NCI-H2196 (cell line): ENCODE measurements around the gene IL6R.

ENCODE experiments used
- DNase-seq: peaks from one replicate; lab custom pipeline; 2025; ENCODE audit not compliant: unreplicated experiment; lab: John Stamatoyannopoulos, UW

The IL6R gene

DNA sequence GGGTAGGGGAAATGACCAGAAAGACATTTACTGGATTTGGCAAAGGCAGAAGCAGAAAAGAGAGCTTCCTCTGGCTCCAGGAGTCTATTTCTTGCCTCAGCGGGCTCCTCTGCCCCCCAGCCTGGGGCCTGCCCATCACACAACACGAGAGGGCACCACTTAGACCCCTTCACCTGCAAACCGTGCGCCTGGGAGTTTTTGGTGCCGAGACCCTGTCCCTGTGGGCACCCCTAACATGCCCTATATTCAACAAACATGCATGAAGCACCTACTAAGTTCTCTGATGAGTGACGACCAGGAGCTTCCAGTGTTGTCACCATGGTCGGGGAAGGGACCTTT lies 18.8 kb downstream of the IL6R start:
- DNase-seq = no peak

DNA sequence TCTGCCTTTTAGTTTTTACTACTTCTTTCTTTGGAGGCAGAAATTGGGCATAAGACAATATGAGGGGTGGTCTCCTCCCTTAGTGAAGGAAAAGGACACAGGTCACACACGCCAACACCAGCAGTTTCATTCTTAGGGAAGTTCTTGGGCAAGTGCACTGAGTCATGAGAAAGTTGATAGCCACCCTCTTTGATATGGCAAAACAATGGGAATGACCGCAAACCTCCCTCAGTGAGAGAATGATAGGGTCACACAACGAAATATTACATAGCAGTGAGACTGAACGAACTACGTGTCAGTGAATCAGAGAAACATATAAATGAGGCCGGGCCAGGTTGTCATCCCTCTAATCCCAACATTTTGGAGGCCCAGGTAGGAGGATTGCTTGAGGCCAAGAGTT lies 20.0 kb downstream of the IL6R start:
- no peak for DNase-seq

DNA sequence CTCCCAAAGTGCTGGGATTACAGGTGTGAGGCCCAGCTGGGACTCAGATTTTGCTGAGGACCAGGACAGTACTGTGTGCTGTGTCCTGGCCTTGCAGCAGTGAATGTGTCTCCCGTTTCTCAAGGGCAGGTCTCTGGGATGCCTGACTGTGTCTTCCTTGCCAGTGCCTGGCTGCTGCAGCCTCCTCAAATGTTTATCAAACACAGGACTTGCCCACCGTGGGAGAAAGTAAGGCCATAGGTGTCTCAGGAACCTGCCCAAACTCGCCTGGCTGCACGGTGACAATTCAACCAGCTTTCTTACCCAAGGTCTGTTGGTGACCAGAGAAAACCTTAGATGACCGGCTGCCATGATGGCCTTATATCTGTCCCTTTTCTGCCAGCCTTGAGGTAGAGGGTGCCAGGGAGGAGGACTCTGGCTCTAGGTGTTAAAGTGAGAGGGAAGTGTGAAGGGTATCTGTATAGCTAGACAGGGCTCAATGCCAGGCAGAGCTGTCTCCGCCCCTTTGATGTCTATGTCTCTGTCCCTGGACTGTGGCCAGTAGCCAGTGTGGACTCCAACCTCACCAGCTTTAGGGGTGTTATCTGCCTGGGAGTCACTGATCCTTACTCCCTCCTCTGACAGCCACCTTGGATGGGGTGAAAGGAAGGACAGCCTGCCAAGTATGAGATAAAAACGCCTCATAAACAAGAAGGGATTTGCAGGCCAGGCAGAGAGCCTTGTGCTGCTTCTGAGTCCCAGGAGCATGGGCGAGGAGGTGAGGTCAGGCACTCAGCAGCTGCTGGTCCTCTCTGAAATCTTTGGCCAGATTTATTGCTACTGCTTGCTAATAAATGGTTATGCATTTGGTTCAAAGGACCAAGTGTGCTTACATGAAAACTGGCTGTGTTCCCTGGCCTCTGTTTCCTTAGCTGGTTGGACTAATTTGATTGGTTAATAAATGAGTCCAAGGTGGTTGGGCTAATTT lies 22.3 kb downstream of the IL6R start:
- DNase-seq = peak; percentile 67

DNA sequence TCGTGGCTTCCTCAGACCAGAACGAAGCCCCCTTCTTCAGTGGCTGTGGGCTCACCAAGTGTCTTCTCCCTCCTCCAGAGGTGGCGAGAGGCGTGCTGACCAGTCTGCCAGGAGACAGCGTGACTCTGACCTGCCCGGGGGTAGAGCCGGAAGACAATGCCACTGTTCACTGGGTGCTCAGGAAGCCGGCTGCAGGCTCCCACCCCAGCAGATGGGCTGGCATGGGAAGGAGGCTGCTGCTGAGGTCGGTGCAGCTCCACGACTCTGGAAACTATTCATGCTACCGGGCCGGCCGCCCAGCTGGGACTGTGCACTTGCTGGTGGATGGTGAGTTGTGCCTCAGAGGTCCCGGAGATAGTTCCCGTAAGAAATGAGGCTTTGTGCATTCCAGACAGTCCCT lies 24.0 kb downstream of the IL6R start:
- no peak for DNase-seq

DNA sequence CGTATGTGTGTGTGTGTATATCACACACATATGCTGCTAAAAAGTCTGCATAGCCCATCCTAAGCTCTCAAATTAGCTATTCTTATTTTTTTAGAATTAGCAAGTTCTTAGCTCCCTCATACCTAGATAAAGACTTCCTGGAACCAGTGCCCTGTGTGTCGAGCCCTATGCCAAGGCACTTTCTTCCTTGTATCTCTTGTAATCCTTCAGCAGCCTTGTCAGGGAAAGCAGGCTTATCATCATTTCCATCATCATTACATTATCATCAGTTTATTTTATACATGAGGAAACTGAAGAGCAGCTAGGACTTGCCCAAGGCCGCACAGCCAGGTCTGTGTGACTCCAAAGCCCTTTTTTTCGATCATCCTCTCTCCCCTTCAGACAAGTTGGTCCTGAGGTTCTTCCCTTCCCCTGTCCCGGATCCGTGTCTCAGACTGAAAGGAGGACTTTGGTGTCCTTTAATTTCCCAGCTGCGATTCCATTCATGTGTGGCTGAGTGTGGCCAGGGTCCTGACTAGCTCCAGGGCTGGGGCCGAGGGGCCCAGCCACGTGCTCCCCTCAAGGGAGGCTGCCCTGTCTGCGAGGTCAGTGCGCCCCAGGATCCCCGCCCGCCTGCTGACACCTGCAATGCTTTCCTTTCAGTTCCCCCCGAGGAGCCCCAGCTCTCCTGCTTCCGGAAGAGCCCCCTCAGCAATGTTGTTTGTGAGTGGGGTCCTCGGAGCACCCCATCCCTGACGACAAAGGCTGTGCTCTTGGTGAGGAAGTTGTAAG lies 24.9 kb downstream of the IL6R start:
- no peak for DNase-seq

DNA sequence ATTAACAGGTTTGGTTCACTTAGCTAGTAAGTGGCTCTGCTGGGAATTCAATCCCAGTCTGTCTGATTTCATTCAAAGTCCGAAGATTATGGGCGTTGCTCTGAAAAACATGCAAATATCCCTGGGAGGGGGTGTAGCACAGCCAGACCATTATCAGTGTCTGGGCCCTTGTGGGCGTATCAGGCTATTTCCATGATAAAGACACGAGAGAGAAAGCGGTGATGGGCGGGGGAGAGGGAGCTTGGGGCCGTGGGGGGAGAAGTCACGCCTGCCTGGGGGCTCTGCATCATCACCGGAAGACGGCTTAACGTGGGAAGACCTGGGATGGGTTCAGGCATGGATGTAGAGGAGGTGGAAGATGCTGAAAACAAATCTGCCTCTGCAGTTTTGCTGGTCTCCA lies 25.8 kb downstream of the IL6R start:
- no peak for DNase-seq

DNA sequence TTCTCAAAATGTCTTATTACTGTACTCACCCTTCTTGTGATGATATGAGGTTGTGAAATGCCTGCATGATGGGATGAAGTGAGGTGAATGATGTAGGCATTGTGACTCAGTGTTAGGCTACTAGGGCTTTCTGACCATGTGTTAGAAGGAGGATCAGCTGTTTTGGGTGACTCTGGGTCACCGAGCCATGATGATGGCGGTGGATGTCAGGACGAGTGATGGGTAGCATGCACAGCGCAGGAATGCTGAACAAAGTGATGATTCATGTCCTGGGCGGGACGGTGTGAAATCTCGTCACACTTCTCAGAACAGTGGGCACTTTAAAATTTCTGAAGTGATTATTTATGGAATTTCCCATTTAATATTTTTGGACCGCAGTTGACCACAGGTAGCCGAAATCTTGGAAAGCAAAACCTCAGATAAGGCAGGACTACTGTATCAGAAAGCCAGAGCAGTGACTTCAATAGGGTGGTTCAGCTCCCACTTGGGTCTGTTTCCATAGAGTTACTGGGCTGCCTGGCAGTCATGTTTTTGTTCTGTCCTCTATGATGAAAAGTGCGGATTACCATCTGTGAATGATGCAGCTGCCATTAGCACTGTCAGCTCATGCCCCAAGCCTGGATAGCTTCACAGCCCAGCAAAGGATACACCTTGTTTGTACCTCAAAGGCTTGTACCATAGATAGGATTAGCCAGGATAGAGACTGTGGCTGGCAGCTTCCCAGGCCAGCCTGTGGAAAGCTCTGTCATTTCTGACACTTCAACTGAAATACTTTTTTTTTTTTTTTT lies 26.6 kb downstream of the IL6R start:
- DNase-seq = no peak

DNA sequence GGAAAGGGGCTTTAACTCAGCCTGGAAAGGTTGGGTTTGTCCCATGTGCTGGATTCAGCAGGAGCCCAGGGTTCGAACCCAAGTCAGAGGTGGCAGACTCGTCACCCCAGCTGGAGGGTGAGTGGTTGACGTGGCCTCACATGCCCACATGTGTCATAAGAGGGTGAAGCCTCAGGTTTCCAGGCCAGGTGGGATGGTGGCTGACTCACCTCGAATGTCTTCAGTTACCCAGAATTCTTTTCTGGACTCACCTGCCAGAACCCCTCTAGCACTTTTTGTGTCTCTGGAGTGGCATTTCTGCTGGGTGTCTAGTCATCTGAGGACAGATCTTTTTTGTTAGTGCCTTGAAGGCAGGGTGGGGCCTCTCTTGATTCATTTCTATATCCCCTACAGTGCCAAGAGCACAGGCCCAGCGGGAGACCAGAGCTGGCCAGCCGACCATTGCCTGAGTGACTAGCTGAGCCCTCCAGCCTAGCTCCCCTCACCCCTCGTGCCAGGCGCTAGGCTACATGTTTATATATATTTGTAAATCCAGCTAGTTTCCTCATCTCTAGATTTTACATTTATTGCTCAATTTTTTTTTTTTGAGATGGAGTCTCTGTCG lies 28.1 kb downstream of the IL6R start:
- peak; percentile 10 for DNase-seq

DNA sequence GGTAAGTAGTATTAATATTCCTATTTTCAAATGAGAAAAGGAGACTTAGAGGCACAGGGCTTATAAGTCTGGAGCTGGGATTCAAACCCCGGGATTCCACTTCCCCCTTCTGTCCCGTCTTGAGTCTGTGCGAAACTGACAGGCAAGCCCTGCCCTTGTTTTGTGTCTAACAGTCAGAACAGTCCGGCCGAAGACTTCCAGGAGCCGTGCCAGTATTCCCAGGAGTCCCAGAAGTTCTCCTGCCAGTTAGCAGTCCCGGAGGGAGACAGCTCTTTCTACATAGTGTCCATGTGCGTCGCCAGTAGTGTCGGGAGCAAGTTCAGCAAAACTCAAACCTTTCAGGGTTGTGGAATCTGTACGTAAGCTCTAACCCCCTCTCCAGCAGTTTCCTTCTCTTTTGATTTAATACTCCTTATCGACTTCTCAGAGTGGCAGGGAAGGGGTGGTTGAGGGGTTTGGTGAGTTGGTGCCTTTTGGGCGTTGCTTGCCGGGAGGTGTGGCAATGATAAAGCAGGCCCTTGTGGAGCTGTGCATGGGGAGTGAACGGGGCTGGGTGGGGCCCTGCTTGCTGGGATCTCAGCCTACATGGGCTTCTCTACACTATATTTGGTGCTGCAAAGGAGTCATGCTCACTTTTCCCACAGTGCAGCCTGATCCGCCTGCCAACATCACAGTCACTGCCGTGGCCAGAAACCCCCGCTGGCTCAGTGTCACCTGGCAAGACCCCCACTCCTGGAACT lies 29.4 kb downstream of the IL6R start:
- no peak for DNase-seq

DNA sequence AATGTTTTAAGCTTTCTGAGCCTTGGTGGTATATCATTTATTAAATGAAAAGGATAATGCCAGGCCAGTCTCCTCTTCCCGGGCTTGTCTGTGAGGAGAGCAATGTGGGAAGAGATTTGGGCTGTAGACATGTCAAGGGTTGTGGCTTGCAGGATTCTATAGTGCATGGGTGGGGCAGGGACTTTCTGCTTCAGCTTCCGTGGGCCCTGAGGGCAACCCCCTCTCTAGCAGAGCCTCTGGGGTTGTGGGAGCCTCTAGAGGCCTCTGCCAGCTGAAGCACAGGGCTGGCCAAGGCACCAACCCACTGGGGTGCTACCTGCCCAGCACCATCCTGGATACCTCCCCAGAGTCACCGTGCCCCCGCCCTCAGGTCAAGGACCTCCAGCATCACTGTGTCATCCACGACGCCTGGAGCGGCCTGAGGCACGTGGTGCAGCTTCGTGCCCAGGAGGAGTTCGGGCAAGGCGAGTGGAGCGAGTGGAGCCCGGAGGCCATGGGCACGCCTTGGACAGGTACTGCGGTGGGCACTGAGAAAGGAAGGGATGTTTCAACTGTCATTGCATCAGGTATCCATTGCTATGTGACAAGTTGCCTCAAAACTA lies 30.6 kb downstream of the IL6R start:
- DNase-seq = no peak

DNA sequence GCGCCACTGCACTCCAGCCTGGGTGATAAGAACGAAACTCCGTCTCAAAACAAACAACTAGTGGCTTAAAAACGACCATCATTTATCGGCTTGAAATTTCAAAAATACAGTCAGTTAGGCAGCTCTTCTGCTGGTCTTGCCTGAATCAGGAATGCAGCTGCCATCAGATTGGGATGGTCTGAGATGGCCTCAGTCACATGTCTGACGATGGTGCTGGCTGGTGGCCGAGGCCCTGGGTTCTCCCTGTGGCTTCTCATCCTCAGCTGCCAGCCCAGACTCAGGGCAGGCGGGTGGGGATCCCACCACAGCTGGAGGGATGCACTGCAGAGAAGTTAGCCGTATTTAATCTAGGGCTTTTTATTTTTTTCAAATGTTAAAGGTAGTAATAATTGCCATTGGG lies 31.3 kb downstream of the IL6R start:
- DNase-seq = no peak

DNA sequence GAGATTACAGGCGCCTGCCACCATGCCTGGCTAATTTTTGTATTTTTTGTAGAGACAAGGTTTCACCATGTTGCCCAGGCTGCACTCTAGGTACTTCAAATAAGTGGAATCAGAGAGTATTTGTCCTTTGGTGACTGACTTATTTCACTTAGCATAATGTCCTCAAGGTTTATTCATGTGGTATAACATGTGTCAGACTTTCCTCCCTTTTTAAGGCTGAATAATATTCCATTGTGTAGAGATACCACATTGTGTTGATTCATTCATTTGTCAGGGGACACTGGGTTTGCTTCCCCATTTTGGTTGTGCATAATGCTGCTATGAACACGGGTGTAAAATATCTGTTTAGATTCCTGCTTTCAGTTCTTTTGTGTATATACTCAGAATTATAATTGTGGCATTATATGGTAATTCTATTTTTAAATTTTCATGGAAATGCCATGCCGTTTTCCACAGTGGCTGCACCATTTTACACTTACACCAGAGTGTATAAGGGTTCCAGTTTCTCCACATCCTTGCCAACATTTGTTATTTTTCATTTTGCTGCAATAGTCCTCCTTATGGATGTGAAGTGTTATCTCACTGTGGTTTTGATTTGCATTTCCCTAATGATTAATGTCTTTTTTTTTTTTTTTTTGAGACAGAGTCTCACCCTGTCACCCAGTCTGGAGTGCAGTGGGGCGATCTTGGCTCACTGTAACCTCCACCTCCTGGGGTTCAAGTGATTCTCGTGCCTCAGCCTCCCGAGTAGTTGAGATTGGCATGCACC lies 35.1 kb downstream of the IL6R start:
- no peak for DNase-seq

DNA sequence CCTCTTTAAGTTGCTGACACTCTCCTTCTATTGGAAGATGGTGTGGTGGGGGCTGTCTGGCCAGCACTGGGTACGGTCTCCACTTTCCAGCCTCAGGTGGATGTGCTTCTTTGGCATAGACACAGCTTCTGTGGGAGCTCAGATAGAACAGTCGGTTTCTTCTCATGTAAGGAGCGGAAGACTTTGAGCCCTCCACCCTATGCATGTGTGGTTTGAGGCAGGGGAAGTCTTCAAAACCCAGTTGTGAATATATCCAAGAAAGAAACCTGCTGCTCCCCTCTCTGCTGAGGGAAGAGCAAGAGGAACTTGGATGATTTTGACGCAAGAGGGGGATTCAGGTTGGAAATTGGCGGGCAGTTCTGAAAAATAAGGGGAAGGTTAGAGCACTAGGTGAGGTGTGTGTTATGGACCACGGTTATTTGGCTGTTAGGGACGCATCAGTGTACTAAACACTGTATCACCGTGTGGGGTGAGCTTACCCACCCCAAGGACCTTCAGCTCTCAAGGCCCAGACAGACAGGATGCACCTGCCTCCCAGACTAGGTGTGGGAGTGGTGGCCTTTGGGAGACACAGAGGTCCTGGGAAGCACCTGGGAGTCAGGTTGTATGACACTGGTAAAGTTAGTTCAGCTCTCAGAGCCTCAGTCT lies 36.2 kb downstream of the IL6R start:
- no peak for DNase-seq

DNA sequence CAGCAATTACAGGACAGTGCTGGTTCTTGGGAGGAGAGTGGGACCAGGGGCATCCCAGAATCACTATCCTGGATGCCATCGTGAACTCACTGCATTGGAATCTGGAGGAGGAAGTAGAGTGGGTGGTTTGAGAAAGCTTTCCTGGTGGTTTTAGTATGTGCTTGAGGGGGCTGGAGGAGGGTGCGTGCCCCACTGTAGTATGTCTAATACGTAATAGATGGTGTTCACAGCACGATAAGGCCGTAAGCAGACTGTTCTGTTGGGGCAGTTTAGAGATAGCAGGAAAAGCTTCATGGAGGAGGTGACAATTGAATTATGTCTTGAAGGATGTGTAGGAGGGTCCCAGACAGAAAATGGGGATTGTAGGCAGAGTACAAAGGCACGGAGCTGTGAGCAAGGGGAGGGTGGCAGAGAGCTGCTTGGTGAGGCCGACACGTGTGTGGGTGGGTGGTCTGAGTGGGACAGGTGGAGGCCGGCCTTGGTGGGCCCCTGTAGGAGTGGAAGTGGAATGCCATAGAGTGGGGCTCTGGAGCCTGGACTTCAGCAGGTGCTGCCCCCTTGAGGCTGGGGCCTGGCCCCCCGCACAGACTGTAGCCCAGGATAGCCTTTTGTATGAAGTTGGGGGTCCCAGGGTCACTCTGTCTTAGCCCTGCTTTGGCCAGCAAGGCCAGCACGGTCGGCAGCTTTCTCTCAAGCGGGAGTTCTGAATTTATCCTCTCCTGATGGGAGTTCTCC lies 37.0 kb downstream of the IL6R start:
- no peak for DNase-seq

DNA sequence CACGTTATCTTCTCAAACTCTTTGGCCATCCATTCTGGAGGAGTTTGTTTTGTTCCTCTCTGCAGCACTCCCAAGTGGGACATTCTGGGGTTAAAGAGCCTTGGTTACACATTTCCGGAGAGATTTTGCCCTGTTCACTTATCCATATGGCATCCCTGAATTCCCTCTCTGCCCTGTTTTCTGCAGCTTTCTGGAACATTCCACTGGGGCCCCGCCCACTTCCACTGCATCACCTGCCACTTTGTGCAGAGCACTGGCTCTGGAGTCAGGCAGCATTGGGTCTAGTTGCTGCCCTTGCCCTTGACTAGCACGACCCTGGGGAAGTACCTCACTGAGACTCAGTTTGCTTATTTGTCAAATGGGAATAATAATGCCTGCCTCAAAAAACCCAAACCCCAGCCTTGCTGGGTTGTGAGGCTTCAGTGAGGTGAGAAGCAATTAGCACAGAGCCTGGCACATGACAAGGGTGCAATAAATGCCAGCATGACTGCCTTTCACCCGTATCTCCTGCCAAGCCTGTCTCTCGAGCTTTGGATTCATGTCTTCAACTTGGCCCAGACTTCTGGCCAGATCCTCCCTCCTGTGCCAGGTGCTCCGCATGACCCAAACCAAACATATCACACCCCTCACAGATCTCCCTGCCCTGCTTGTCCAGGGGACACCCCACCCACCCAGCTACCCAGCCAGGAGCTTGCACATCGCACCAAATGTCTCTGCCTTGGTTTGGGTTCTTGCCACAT lies 38.3 kb downstream of the IL6R start:
- DNase-seq = no peak

DNA sequence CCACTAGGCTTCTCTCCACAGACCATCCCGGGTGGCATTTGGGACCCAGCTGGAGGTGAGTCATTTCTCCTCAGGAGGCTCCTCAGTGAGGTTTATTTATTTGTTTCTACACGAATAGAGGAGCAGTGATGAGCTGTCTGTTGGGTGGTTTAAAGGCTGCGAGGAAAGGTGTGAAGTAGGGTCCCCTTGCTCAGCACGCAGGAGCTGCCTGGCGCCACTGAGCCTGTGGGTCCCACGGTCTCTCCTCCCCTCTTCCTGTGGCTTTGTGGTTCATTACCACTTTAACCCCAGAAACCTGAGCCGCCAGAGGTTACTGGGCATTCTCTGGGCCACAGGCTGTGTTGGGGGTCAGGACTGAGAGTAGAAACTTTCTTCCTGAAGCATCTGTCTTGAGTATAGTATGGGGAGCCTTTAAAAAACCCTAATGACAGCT lies 39.9 kb downstream of the IL6R start:
- DNase-seq = no peak

DNA sequence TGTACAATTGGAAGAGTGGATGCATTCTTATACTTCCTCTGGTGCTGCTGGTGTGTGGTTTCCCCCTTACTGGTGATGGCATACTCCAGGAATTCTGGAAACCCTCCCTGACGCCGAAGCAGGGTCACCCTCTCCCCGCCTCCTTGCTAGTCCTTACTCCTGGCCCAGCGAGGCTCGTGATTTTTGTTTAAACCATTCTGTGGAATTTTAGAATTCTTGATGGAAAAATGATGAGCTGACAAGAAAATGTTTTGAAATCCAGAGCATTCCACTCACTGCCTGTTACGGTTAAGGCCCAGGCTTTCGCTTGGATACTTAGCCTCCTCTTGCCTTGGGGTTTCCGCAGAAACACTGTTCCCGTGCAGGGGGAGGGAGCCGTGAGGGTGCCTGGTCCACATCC lies 41.1 kb downstream of the IL6R start:
- no peak for DNase-seq
